ENCODE results near the gene DSP. TPM values are rescaled to one million over a fixed set of nuclear protein-coding genes. Genes with fewer than 3 reads are reported as not detected.

The DSP gene
- total and polyA plus RNA-seq, 2 of the 13 experiments (the other 11 are each of a cell fraction or from before 2014, with no cell fraction given): 89.8 to 117 TPM

DNA sequence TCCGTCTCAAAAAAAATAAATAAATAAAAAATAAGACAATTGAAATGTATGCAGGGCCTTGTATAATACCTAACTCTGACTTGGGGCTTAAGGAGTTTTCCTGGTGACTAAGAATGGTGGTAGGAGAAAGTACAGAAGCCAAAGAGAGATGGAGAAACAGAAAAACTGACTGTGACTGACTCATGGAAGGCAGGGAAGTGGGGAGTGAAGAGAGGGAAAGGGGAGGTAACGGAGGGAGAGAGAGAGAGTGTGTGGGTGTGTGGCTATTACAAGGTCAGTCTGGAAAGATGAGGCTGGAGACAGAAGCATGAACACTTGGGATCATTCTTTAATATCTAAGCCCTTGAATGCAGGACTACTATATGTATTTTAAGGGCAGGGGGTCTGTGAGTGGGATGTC lies 87.0 kb downstream of the DSP start (continued):
- TF ChIP-seq ZNF766 (CRISPR knock-in tag; IDR thresholded peaks at IDR 0.05; ENCODE audit: borderline replicate concordance) (no peak), SIN3A (IDR thresholded peaks at IDR 0.05; ENCODE audit: borderline replicate concordance, low read depth, low read length) (no peak), SIN3B (IDR thresholded peaks at IDR 0.05; ENCODE audit: low read length) (no peak), NR2F1 (CRISPR knock-in tag; IDR thresholded peaks at IDR 0.05) (no peak)
- TF ChIP-seq, protein P1, sequence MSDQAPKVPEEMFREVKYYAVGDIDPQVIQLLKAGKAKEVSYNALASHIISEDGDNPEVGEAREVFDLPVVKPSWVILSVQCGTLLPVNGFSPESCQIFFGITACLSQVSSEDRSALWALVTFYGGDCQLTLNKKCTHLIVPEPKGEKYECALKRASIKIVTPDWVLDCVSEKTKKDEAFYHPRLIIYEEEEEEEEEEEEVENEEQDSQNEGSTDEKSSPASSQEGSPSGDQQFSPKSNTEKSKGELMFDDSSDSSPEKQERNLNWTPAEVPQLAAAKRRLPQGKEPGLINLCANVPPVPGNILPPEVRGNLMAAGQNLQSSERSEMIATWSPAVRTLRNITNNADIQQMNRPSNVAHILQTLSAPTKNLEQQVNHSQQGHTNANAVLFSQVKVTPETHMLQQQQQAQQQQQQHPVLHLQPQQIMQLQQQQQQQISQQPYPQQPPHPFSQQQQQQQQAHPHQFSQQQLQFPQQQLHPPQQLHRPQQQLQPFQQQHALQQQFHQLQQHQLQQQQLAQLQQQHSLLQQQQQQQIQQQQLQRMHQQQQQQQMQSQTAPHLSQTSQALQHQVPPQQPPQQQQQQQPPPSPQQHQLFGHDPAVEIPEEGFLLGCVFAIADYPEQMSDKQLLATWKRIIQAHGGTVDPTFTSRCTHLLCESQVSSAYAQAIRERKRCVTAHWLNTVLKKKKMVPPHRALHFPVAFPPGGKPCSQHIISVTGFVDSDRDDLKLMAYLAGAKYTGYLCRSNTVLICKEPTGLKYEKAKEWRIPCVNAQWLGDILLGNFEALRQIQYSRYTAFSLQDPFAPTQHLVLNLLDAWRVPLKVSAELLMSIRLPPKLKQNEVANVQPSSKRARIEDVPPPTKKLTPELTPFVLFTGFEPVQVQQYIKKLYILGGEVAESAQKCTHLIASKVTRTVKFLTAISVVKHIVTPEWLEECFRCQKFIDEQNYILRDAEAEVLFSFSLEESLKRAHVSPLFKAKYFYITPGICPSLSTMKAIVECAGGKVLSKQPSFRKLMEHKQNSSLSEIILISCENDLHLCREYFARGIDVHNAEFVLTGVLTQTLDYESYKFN (CRISPR knock-in tag; conservative IDR thresholded peaks at IDR 0.05): no peak
- TF ChIP-seq, protein P2, sequence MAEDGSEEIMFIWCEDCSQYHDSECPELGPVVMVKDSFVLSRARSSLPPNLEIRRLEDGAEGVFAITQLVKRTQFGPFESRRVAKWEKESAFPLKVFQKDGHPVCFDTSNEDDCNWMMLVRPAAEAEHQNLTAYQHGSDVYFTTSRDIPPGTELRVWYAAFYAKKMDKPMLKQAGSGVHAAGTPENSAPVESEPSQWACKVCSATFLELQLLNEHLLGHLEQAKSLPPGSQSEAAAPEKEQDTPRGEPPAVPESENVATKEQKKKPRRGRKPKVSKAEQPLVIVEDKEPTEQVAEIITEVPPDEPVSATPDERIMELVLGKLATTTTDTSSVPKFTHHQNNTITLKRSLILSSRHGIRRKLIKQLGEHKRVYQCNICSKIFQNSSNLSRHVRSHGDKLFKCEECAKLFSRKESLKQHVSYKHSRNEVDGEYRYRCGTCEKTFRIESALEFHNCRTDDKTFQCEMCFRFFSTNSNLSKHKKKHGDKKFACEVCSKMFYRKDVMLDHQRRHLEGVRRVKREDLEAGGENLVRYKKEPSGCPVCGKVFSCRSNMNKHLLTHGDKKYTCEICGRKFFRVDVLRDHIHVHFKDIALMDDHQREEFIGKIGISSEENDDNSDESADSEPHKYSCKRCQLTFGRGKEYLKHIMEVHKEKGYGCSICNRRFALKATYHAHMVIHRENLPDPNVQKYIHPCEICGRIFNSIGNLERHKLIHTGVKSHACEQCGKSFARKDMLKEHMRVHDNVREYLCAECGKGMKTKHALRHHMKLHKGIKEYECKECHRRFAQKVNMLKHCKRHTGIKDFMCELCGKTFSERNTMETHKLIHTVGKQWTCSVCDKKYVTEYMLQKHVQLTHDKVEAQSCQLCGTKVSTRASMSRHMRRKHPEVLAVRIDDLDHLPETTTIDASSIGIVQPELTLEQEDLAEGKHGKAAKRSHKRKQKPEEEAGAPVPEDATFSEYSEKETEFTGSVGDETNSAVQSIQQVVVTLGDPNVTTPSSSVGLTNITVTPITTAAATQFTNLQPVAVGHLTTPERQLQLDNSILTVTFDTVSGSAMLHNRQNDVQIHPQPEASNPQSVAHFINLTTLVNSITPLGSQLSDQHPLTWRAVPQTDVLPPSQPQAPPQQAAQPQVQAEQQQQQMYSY (CRISPR knock-in tag; IDR thresholded peaks at IDR 0.05): no peak
